KBM-7 (cell line): ENCODE results near the gene SLC6A12.

Experiments used
- DNase-seq: peaks from one replicate; pipeline ENCODE4 v3.0.0-alpha.2; 2015
- in situ Hi-C: fragments of 300-500 bp; cut with MboI; formaldehyde crosslinking; loops from 2 replicates; pipeline ENCODE4 v1.14.3; 2020; ENCODE audit warnings: low sequenced_read_pairs, low pct_unique_long_range_greater_than_20kb, mixed read lengths

Gene SLC6A12

DNA sequence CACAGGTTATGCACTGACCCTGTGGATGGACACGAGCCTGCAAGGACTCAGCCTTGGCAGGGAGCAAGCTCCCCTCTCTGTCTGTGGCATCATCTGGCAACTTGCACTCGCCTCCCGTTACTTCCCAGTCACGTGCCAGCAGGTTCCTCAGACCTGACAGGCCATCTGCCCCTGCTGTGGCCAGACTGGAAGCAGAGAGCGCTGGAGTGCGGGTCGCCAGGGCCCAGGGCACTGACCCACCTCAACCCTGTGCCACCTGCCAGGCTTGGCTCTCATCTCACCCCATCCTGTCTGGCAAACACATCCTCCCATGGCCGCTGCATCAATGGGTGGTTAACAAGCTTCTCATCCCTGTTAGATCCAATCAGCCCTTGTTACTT, 28.4 kb downstream of the SLC6A12 start:
- no peak for DNase-seq

DNA sequence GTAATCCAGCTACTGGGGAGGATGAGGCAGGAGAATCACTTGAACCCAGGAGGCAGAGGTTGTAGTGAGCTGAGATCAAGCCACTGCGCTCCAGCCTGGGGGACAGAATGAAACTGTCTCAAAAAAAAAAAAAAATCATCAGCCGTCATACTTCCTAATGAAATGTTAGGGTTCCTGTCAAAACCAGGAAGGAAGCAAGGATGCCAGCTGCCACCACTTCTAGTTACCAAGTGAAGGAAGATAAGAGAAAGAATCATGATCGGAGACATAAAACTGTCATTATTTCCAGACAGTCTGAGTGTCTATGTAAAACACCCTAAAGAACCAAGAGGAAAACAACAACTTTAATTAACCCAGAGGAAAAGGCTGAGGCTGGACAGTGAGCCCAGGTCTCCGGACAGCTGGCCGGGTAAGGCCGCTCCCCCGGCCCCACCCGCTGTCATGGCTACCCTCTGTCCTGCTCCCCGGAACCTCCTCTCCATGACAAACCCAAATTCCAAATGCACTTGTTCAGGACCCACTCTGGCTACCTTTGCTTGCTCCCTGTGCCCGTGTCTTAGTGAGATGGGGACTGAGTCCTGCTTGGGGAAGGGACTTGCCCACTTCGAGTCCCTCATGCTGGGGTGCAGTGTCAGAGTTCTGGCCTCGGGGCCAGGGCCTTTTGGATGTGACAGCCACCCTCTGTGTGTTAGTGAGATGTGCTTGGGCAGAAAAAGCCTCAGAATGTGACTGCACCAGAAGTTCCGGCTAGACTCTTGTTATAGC, 29.0 kb downstream of the SLC6A12 start:
- DNase-seq = no peak

More for the DNA sequence above, 28.4 kb downstream of the SLC6A12 start:
- in situ Hi-C loops = no loop called here

DNA sequence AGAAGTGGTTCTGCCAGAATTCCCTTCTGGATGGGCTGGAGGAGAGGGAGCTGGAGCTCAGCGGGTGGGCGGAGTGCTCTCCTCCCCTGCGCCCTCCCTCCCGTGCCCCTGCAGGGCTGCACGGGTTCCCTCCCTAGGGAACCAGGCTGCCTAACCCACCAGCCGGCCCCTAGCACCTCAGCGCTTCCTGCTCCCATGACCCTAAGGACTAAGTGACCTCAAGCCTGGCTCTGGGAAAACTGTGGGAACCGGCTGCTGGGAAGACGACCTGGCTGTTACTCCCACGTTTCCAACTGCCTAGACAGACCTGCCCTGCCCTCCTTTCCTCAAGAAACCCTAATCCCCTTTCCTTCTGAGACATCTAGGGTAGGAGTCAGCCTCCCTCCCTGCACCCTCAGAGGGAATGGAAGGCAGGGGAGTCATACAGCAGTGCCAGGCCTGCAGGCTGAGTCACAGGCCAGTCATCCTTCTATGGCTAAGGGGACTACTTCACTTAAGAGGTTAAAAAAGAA, 31.5 kb downstream of the SLC6A12 start:
- DNase-seq = peak; percentile 46
- in situ Hi-C loops = no loop called here

More for the DNA sequence above, 29.0 kb downstream of the SLC6A12 start:
- in situ Hi-C loops = no loop called here

DNA sequence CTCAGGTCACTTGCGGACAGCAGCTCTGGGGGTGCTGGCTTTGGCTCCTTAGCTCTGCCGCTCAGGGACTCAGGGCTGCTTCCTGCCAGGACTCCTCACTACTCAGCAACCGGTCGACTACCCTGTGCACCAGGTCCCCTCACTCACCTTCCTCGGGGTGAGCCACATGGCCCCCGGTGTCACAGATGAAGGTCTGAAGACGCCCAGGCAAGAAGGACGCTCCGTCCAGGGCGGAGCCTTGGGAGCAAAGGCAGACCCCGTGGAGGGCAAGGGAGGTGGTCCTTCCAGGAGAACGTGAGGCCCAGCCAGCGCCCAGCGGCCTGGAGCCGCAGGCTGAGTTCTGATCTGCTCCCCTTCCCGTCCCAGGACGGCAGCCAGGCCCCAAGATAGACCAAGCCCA, 32.0 kb downstream of the SLC6A12 start:
- in situ Hi-C loops = no loop called here

DNA sequence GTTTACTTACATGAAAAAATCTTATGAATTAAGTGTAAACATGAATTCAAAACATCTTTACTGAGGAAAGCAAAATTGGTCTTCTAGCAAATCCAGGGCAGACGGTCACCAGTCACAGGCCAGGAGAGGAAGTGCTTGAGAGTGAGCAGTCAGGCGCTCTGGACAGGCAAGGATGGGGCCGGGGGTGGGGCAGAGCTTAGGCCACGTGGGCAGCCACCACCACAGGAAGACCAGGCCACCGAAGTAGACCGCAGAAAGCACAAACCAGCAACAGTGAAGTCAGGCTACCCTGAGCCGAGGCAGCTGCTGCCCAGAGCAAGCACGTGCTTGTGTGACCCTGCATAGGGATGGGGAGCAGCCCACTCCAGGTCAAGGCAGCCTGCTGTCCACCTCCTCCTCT, 33.5 kb downstream of the SLC6A12 start:
- in situ Hi-C loops = no loop called here
- DNase-seq = peak; percentile 86

More for the DNA sequence above, 32.0 kb downstream of the SLC6A12 start:
- no peak for DNase-seq

DNA sequence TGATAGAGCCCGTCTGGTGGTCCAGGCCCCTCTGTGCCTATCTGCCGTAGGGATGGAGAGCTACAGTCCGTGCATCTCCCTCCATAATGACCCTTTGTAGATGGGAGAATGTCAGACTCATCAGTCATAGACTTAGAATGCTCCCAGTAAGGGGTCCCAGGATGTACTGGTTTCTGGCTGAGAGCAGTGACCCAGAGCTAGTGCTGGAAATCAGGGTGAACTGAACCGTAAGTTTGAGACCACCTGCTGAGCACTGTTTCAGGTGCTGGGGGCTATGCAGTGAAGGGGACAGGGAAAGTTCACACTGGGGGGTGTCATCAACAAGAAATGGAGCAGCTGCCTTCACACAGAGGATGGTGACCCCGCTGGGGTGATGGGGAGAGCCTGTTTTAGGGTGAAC, 34.1 kb downstream of the SLC6A12 start:
- DNase-seq = no peak
- in situ Hi-C loops = no loop called here

DNA sequence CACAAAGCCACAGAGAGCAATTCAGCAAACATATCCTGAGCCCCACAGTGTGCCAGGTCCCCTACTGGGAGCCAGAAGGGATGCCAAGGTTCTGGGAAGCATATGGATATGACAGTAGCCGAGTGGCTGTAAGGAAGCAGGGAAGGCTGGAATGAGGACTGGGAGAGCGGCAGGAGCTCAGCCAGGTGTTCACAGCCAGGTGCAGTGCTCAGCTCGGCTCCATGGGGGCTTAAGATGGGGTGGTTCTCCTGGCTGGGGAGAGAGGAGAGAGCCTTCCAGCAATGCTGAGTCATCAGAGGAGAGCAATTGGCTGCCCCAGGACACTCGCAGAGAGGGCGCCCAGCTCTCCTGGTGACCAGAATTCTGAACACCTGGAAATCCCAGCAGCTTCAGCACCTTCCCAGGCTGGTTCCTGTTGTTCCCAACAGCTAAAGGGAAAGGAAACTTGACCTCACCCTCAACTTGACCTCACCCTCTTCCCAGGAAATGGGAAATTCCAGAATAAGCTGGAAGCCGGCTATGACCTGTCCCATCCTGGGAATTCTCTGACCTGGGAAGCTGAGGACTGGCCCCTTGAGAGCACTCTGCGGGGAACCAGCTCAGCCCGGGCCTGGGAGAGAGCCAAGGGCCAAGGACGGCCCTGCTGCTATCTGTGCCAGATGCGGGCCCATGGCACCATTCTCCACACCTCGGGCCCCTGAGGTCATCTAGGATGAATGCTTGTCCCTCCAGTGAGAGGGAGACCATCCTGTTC, 34.6 kb downstream of the SLC6A12 start:
- DNase-seq = no peak

DNA sequence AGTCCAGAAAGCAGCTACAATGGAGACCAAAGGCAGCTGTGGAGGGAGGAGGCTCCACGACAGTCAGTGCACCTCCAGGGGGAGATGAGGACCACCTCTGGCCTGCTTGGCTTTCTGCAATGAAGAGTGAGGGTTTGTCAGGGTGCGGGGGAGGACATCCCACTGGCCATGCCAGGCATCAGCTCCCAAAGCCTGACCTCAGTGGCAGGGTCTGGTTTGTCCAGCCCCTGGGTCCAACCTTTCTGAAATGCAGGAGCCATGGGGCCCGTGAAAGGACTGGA, 35.2 kb downstream of the SLC6A12 start:
- in situ Hi-C loops = no loop called here
- no peak for DNase-seq

More for the DNA sequence above, 34.6 kb downstream of the SLC6A12 start:
- in situ Hi-C loops = no loop called here

DNA sequence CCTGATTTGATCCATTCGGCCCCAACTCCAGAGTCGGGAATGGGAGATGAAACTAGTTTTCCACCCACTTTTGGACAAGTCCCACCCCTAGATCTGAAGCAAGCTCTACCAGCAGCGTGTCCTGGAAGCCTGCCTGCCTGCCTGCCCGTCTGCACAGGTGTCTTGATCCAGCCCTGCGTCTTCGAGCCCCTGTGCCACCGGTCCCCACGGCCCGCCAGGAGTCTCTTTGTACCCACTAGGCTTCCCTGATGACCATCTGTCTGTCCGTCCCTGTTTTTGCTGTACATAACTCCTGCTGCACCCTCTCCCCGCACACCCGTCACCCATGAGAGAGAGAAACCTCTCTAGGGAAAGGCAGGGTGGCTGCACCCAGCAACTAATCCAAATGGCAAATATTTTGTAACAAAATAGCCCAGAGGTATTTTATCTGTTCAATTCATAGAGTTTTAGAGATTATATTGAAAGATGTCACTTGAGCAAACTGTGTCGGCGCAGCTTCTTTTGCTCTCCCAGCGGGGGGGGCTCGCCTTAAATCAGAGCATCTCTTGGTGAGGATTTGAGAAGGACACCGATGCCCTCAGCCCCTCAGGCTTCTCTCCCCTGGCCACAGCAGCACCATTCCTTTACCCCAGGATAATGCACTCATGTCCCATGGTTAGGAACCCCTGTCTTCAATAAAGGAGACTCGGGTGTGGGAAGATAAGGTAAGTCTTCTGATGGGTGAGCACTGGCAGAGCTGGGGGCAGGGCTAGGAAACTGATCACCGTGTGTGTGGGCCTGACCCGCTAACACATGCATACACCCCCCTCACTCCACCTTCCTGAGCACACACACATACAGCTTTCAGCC, 35.8 kb downstream of the SLC6A12 start:
- DNase-seq = no peak
- in situ Hi-C loops = no loop called here

DNA sequence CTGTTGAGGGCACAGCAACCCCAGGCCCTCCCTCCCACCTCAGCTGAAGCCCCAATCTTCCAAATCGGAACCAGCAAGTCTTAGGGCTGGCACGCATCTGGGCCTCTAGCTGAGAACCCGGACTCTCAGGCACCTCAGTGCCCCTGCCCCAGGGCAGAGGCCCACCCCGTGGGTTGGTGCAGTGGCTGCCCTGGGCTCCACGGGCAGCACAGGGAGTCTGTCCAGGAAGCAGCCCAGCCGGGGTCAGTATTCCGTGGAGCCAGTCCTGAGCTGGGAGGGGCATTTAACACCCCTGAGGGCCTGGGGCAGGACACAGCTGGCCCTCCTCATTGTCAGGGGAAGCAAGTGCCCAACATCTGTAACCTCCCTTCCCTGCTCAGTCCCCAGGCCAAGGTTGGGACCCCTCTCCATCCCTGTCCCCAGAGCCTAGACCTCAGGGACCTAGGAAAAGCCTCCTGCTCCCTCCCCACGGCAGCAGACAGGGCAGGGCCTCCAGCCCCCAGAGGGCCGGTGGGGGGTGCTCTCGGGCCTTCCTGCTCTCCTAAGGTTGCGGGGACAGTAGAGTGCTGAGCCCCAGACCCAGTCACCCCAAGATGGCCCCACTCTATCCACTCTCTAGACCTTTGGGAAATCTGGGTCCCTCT, 36.5 kb downstream of the SLC6A12 start:
- in situ Hi-C loops = no loop called here
- no peak for DNase-seq

DNA sequence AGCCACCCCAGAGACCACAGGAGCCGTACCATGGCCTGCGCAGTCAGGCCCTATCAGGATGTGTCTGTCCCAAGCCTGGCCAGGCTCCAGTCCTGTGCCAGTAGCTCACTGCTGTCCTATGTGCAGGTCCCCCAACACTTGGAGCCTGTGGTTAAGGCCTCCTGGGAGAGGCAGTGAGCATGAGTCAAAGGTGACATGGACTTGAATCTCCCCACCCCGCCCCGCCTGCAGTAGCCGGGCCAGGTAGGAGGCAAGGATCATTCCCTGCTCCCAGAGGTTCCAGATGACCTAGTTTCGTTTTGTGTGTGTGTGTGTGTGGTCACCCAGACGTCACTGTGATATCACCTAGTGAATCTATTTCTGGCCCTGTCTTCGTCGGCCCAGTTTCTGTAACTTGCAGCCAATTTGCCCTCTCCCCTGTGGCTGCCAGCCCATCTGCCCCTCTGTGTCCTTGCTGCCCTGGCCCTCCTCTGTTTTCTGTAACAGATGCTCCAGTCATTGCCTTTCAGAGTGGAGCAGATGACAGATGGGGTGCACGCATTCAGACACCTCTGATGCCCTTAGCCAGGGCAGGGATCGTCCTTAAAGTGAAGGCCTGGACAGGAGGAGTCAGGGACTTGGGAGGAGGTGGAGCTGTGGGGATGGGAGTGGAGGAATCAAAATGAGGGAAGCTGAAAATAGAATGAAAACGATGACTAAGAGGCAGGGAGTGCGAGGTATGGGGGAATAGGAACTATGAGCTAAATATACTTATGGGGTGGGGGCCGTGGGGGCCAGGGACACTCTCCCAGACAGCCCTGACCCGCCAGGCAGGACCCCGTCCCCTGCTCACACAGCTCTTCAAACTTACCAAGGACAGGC, 37.4 kb downstream of the SLC6A12 start:
- in situ Hi-C loops = no loop called here
- DNase-seq = no peak

DNA sequence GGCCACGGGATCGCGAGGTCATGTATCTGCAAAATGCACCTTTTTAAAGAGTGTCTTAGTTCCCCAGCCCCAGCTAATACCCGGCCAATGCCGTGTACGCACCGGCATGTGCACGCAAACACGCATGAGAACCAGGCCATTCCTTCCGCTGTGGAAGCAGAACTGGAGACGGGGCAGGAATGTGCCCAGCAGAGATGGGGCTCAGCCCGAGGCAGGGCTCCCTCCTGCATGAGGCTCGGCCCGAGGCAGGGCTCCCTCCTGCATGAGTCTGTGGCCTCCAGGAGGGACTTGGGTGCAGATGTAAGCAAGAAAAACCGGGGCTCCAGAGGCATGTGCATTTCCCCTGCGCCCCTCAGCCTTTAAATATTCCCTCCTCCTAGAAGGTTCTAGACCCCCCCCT, 38.2 kb downstream of the SLC6A12 start:
- in situ Hi-C loops = no loop called here
- no peak for DNase-seq

DNA sequence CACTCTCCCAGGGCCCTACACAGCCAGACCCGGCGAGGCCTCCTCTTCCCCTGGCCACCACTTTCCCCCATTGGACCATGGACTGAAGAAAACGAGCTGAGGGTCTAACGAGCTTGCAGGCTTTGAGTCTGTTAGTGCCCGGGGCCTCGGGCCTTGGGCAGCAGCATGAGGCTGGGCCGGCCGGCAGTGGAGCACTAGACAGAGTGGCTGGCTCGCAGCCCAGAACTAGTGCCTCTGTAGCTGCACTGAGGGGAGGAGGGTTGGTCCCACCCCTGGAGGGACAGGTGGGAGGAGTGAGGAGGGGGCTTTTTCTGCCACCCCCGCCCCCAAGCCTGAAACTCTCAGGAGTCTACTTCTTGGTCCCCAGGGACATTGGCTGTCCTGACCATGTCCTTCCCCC, 38.7 kb downstream of the SLC6A12 start:
- DNase-seq = no peak
- in situ Hi-C loops = no loop called here

DNA sequence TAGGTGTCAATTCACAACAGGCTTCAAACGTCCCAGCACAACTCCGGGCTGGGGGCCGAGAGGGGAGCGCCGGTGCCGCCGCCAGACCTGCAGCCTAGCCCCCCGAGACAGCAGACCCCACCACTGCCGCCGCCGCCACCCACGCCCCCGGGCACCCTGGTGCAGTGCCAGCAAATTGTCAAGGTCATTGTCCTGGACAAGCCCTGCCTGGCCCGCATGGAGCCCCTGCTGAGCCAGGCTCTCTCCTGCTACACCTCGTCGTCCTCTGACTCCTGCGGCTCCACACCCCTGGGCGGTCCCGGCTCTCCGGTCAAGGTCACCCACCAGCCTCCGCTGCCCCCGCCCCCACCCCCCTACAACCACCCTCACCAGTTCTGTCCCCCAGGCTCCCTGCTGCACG, 39.4 kb downstream of the SLC6A12 start:
- in situ Hi-C loops = no loop called here
- DNase-seq = no peak

DNA sequence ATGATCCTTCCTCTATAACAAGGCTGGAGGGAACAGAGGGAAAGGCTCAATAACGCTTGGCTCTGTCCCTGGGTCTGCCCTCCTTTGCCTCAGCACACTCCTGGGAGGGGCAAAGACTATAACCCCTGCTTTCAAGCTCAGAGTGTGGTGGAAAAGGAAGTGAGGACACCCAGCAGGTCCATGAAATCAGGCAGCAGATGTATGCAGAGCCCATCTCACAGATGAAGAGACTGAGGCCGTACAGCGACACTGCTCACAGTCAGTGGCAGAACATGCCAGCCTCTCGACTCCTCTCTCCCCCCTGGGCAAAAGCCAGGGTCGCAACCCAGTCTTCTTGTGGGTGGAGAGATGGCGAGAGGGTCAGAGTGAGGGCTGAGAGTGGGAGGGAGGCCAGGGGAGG, 39.8 kb downstream of the SLC6A12 start:
- in situ Hi-C loops = no loop called here

DNA sequence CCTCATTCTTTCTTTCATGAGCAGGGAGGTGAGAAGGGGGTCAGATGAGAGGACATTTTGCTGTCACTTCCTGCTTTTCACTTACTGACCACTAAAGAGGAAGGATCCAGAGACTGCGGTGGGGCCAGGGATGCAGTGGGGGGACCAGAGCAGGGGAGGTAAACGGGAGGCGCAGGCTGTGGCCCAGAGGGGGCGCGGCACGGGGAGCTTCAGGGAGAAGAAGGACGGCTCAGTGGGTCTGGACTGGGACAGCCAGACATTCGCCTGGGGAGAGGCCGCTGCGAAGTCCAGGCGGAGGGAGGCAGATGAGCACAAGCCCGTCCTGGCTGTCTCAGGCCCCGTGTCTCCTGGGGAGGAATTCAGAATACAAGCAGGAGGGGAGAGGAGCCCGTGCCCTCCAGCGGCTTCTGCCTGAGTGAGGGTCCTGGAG, 41.2 kb downstream of the SLC6A12 start:
- DNase-seq = peak; percentile 49
- in situ Hi-C loops = no loop called here

More for the DNA sequence above, 39.8 kb downstream of the SLC6A12 start:
- DNase-seq = no peak

DNA sequence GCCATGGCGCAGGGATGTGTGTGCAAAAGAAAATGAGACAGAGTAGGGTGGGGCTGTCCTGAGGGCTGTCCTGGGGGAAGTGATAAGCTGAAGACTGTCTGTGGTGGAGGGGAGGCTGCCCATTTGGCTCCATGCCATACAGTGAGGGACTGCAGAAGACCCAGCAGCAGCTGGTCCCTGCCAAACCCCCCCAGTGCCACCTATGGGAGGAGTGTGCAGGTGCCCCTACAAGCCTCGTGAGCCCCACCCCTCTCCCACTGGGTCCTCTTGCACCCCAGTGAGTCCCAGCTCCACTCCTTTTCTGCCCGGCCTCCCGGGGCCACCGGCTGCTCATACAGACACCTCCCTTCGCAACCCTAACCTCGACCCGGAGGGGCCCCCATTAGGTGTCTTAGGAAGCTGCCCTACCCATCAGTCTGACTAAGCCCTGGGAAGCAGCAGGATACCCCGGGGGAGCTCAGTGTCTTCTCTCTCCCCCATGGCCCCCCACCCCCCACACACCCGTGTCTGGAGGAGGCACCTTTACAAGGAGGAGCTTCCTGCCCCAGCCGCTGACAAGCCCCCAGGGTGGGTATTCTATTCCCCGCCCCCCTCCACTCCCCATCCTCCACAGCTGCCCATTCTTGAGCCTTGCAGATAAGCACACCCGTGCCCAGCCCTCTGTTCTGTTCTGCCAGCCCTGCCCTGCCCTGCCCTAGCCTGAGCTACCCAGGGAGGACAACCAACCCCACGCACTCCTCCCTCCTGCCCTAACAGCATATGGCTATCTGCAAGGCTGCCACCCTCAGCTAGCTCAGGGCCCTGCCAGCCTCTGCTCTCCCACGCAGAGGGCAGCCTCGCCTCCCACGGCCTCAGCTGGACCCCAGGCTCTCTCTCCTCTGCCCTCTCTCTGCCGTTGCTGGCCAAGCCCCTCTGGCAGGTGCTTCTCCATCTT, 41.9 kb downstream of the SLC6A12 start:
- no peak for DNase-seq
- in situ Hi-C loops = no loop called here
